GM23248 (cell line): ENCODE results near the gene SSH3. TPM values are rescaled to one million over a fixed set of nuclear protein-coding genes. Genes with fewer than 3 reads are reported as not detected.
A peak's percentile ranks its signal among the peaks of the same experiment; 100 is the strongest.

Experiments
- DNase-seq: peaks from one replicate; pipeline ENCODE4 v3.0.0-alpha.2; 2015
- H2AFZ ChIP-seq: fragments of 200-600 bp; sonication (generic); 2 replicates; pipeline ENCODE4 v1.6.1; 2016; ENCODE audit warnings: antibody characterized with exemption
- H3F3A ChIP-seq: fragments of 200-600 bp; sonication (generic); 2 replicates; pipeline ENCODE4 v1.6.1; 2016; ENCODE audit warnings: mild to moderate bottlenecking, antibody characterized with exemption, mixed run types; ENCODE audit not compliant: insufficient read depth
- H3K27ac ChIP-seq: fragments of 200-600 bp; sonication (generic); 2 replicates; pipeline ENCODE4 v1.5.1; 2016; ENCODE audit warnings: mild to moderate bottlenecking
- H3K27me3 ChIP-seq: fragments of 200-600 bp; sonication (generic); replicated peaks from 2 replicates; pipeline ENCODE4 v1.6.1; 2016; ENCODE audit warnings: mild to moderate bottlenecking; ENCODE audit not compliant: insufficient read depth
- H3K36me3 ChIP-seq: fragments of 200-600 bp; sonication (generic); 2 replicates; pipeline ENCODE4 v1.6.1; 2016; ENCODE audit warnings: low read depth, mild to moderate bottlenecking
- H3K4me1 ChIP-seq: fragments of 200-600 bp; sonication (generic); 2 replicates; pipeline ENCODE4 v1.6.1; 2016; ENCODE audit warnings: mild to moderate bottlenecking; ENCODE audit not compliant: insufficient read depth
- H3K4me2 ChIP-seq: fragments of 200-600 bp; sonication (generic); one replicate; pipeline ENCODE4 v1.6.1; 2016; ENCODE audit warnings: mild to moderate bottlenecking; ENCODE audit not compliant: unreplicated experiment
- H3K4me3 ChIP-seq: fragments of 200-600 bp; sonication (generic); 2 replicates; pipeline ENCODE4 v1.5.1; 2016; ENCODE audit warnings: mild to moderate bottlenecking
- H3K79me2 ChIP-seq: fragments of 200-600 bp; sonication (generic); 2 replicates; pipeline ENCODE4 v1.6.1; 2016; ENCODE audit warnings: mild to moderate bottlenecking; ENCODE audit not compliant: insufficient read depth
- H3K9ac ChIP-seq: fragments of 200-600 bp; sonication (generic); 2 replicates; pipeline ENCODE4 v1.6.1; 2016; ENCODE audit warnings: mild to moderate bottlenecking
- H3K9me2 ChIP-seq: fragments of 200-600 bp; sonication (generic); 2 replicates; pipeline ENCODE4 v1.6.1; 2016; ENCODE audit warnings: mixed run types, mild to moderate bottlenecking, moderate library complexity; ENCODE audit not compliant: insufficient read depth
- H3K9me3 ChIP-seq: fragments of 200-600 bp; sonication (generic); one replicate; pipeline ENCODE4 v1.6.1; 2017; ENCODE audit warnings: low read depth
- H4K20me1 ChIP-seq: fragments of 200-600 bp; sonication (generic); 2 replicates; pipeline ENCODE4 v1.6.0; 2016; ENCODE audit not compliant: insufficient read depth
- EZH2 ChIP-seq: fragments of 200-600 bp; sonication (generic); IDR thresholded peaks from 2 replicates; pipeline ENCODE4 v1.6.1; 2018; ENCODE audit warnings: antibody characterized with exemption, mild to moderate bottlenecking; ENCODE audit not compliant: insufficient read depth, poor library complexity, severe bottlenecking
- EZH2phosphoT487 ChIP-seq: fragments of 200-600 bp; sonication (generic); IDR thresholded peaks from 2 replicates; pipeline ENCODE4 v1.6.1; 2018; ENCODE audit warnings: antibody characterized with exemption, moderate library complexity, mild to moderate bottlenecking, low read depth; ENCODE audit not compliant: insufficient read depth
- WGBS, 2 experiments: methylation state at CpG; one replicate each; pipeline ENCODE4 v1.1.6; 2015 to 2017; ENCODE audit warnings: low lambda C conversion rate in 2 of 2, low coverage in 1 of 2; ENCODE audit errors: missing lambda C conversion rate in 2 of 2; 5-methylcytosine and 5-hydroxymethylcytosine counted together
- in situ Hi-C: fragments of 300-500 bp; cut with MboI; formaldehyde crosslinking; loops from 2 replicates; pipeline ENCODE4 v1.15.0; 2020
- polyA plus RNA-seq: library from polyadenylated mRNA; unstranded; fragments of >200 nt; fragmentation: Nextera tagmentation; extraction: Ambion mirVana; gene quantifications from 2 replicates; pipeline ENCODE4 v1.2.1, GENCODE V29; 2016
- total RNA-seq: library from RNA; depleted of rRNA; stranded (reverse); fragments of >200 nt; shearing (Covaris generic); gene quantifications from 2 replicates; pipeline ENCODE4 v1.2.3, GENCODE V29; 2014

Gene SSH3
- total and polyA plus RNA-seq, 2 experiments from 2014 or later, result 20.1 to 26.4 TPM

GRCh38 chr11:67300256-67300755, 3.0 kb upstream of the SSH3 start:
- Histone ChIP-seq H3K79me2 (peaks cover 32% of the 10 kb centered on the region), H3K9me2 (no peaks in the 10 kb centered on the region), H3K4me2 (no peak overlapping the region), H4K20me1 (no peaks in the 10 kb centered on the region), H3K27ac (no peak overlapping the region), H3K4me3 (no peak overlapping the region), H3K4me1 (0 out of 2 replicates have a peak, but pooled peaks cover 12% of the 10 kb centered on the region), H2AFZ (no peak overlapping the region), H3K9ac (no peak overlapping the region), H3F3A (no peaks in the 10 kb centered on the region), H3K9me3 (no peaks in the 10 kb centered on the region), H3K27me3 (no peaks in the 10 kb centered on the region), H3K36me3 (peaks cover 17% of the 10 kb centered on the region)
- TF ChIP-seq EZH2phosphoT487 (no peak), EZH2 (no peak)
- WGBS, 2 experiments, result 97 to 98% methylated on average over 12 to 13 of the region's 13 CpGs
- in situ Hi-C loops, result no loop called here
- DNase-seq, result no peak

- no peak for DNase-seq
- no peaks in the 10 kb centered on the region for H4K20me1 ChIP-seq
- H3K27ac ChIP-seq, result no peak overlapping the region
- no peaks in the 10 kb centered on the region for H3K27me3 ChIP-seq
- peaks cover 12% of the 10 kb centered on the region for H3K36me3 ChIP-seq
- no peak overlapping the region for H2AFZ ChIP-seq
- no peaks in the 10 kb centered on the region for H3F3A ChIP-seq
- in situ Hi-C loops, result no loop called here
- no peaks in the 10 kb centered on the region for H3K9me2 ChIP-seq
- H3K79me2 ChIP-seq, result peaks cover 27% of the 10 kb centered on the region
- 0 out of 2 replicates have a peak, but pooled peaks cover 12% of the 10 kb centered on the region for H3K4me1 ChIP-seq
- TF ChIP-seq EZH2 (no peak), EZH2phosphoT487 (no peak)
- 93 to 94% methylated on average over 14 to 21 of the region's 22 CpGs for WGBS, 2 experiments
- H3K4me3 ChIP-seq, result no peak overlapping the region
- no peak overlapping the region for H3K4me2 ChIP-seq
- no peaks in the 10 kb centered on the region for H3K9me3 ChIP-seq
- H3K9ac ChIP-seq, result no peak overlapping the region
These were observed 2.5 kb upstream of the SSH3 start for GRCh38 chr11:67300756-67301312.

- H3K4me1 ChIP-seq, result 0 out of 2 replicates have a peak, but pooled peaks cover 12% of the 10 kb centered on the region
- H3K4me2 ChIP-seq, result no peak overlapping the region
- TF ChIP-seq EZH2phosphoT487 (no peak), EZH2 (no peak)
- DNase-seq, result no peak
- no peaks in the 10 kb centered on the region for H3K9me3 ChIP-seq
- no peaks in the 10 kb centered on the region for H4K20me1 ChIP-seq
- H3K9ac ChIP-seq, result no peak overlapping the region
- H3K79me2 ChIP-seq, result peaks cover 21% of the 10 kb centered on the region
- no peak overlapping the region for H3K4me3 ChIP-seq
- H3F3A ChIP-seq, result no peaks in the 10 kb centered on the region
- in situ Hi-C loops, result no loop called here
- H3K27me3 ChIP-seq, result no peaks in the 10 kb centered on the region
- 93 to 95% methylated on average over 27 to 28 of the region's 28 CpGs for WGBS, 2 experiments
- no peaks in the 10 kb centered on the region for H3K9me2 ChIP-seq
- H3K27ac ChIP-seq, result no peak overlapping the region
- no peak overlapping the region for H2AFZ ChIP-seq
- peaks cover 7% of the 10 kb centered on the region for H3K36me3 ChIP-seq
These were observed 1.9 kb upstream of the SSH3 start for GRCh38 chr11:67301313-67301921.

GRCh38 chr11:67301951-67302516, 1.3 kb upstream of the SSH3 start:
- H3K36me3 ChIP-seq, result peaks cover 1% of the 10 kb centered on the region
- H3K4me2 ChIP-seq, result no peak overlapping the region
- no peak overlapping the region for H3K9ac ChIP-seq

More at GRCh38 chr11:67301951-67302516, 1.3 kb upstream of the SSH3 start:
- no peaks in the 10 kb centered on the region for H3K9me3 ChIP-seq
- H3F3A ChIP-seq, result no peaks in the 10 kb centered on the region
- no peaks in the 10 kb centered on the region for H3K9me2 ChIP-seq
- H4K20me1 ChIP-seq, result no peaks in the 10 kb centered on the region
- DNase-seq, result peak; percentile 44
- no peak overlapping the region for H3K27ac ChIP-seq
- no peak overlapping the region for H2AFZ ChIP-seq
- TF ChIP-seq EZH2, result no peak
- TF ChIP-seq EZH2phosphoT487, result no peak
- WGBS, 2 experiments, result 31 to 40% methylated on average over 15 of the region's 15 CpGs
- in situ Hi-C loops, result no loop called here
- no peak overlapping the region for H3K4me3 ChIP-seq
- peaks cover 15% of the 10 kb centered on the region for H3K79me2 ChIP-seq
- 0 out of 2 replicates have a peak, but pooled peaks cover 12% of the 10 kb centered on the region for H3K4me1 ChIP-seq
- H3K27me3 ChIP-seq, result no peaks in the 10 kb centered on the region
